H1 (cell line): Measurements from ENCODE around the gene UBR3. TPM values are rescaled to one million over a fixed set of nuclear protein-coding genes. Genes with fewer than 3 reads are reported as not detected.

ENCODE experiments used
- CTCF ChIA-PET: fragments of 300-600 bp; sonication (Branson Sonifier 250); formaldehyde crosslinking; loops from one replicate; lab custom pipeline; 2021; ENCODE audit not compliant: partially characterized antibody; lab: Charles Lee
- POLR2A ChIA-PET: fragments of 300-600 bp; sonication (Branson Sonifier 250); formaldehyde crosslinking; loops from one replicate; lab custom pipeline; 2021; ENCODE audit warnings: inconsistent platforms; ENCODE audit not compliant: partially characterized antibody; lab: Charles Lee
- DNase-seq, 2 experiments: peaks; one replicate each; pipeline versions ENCODE4 v3.0.0 to v3.0.0-alpha.2; 2010 to 2022; ENCODE audit warnings: low spot score in 2 of 2, low read depth in 1 of 2, mixed read lengths in 1 of 2
- FAIRE-seq: peaks from 2 replicates; lab custom pipeline; 2011; peaks lifted over from hg19 to GRCh38; lab: Jason Lieb, UNC
- H2AFZ ChIP-seq: 2 replicates; pipeline ENCODE4 v1.8.1; 2012; ENCODE audit warnings: low read length, inconsistent platforms
- H2AK5ac ChIP-seq: 2 replicates; pipeline ENCODE4 v1.6.1; 2013; ENCODE audit warnings: low read depth, low read length
- H2BK120ac ChIP-seq: replicated peaks from 2 replicates; pipeline ENCODE3; 2013; ENCODE audit warnings: low read depth, low read length, inconsistent platforms
- H2BK12ac ChIP-seq: 2 replicates; pipeline ENCODE4 v1.6.1; 2013; ENCODE audit warnings: low read depth, low read length
- H2BK15ac ChIP-seq: 2 replicates; pipeline ENCODE4 v1.6.1; 2013; ENCODE audit warnings: low read length
- H2BK20ac ChIP-seq: 2 replicates; pipeline ENCODE4 v1.6.1; 2013; ENCODE audit warnings: low read length
- H2BK5ac ChIP-seq: 2 replicates; pipeline ENCODE4 v1.6.1; 2013; ENCODE audit warnings: low read depth, low read length
- H3K14ac ChIP-seq: 2 replicates; pipeline ENCODE4 v1.6.1; 2013; ENCODE audit warnings: inconsistent platforms; ENCODE audit not compliant: insufficient read length
- H3K18ac ChIP-seq: 2 replicates; pipeline ENCODE4 v1.6.1; 2013; ENCODE audit warnings: low read length; ENCODE audit errors: extremely low read depth
- H3K23ac ChIP-seq: 2 replicates; pipeline ENCODE4 v1.6.1; 2013; ENCODE audit warnings: inconsistent platforms; ENCODE audit not compliant: insufficient read length
- H3K23me2 ChIP-seq: 2 replicates; pipeline ENCODE4 v1.6.1; 2013; ENCODE audit warnings: low read depth, low read length
- H3K27ac ChIP-seq: 2 replicates; pipeline ENCODE4 v1.6.1; 2011; ENCODE audit warnings: low read depth, low read length, inconsistent platforms
- H3K27me3 ChIP-seq, 4 experiments: replicated peaks in 1 of 4; 1 replicate in 1 of 4; 2 replicates in 3 of 4; pipeline versions ENCODE4 v1.6.1 to v1.8.1; 2011 to 2013; ENCODE audit warnings: low read length in 3 of 4, mild to moderate bottlenecking in 3 of 4, inconsistent platforms in 2 of 4, mixed read lengths in 2 of 4, moderate library complexity in 1 of 4; ENCODE audit not compliant: control insufficient read depth in 3 of 4, insufficient read depth in 3 of 4; ENCODE audit errors: extremely low read depth in 1 of 4
- H3K36me3 ChIP-seq, 4 experiments: 2 replicates each; pipeline versions ENCODE4 v1.6.1 to v1.8.1; 2011 to 2013; ENCODE audit warnings: mild to moderate bottlenecking in 4 of 4, low read length in 3 of 4, moderate library complexity in 2 of 4, control low read depth in 1 of 4, inconsistent platforms in 1 of 4; ENCODE audit not compliant: insufficient read depth in 4 of 4, control insufficient read depth in 2 of 4
- H3K4ac ChIP-seq: replicated peaks from 2 replicates; pipeline ENCODE3; 2013; ENCODE audit warnings: low read length, low read depth, mixed read lengths, inconsistent platforms; ENCODE audit not compliant: insufficient read length
- H3K4me1 ChIP-seq, 4 experiments: replicated peaks in 1 of 4; 1 replicate in 1 of 4; 2 replicates in 3 of 4; pipeline versions ENCODE4 v1.6.1 to v1.8.1; 2011 to 2013; ENCODE audit warnings: low read length in 3 of 4, inconsistent platforms in 2 of 4, mixed read lengths in 1 of 4; ENCODE audit not compliant: insufficient read depth in 4 of 4, control insufficient read depth in 3 of 4
- H3K4me2 ChIP-seq, 2 experiments: 2 replicates each; pipeline versions ENCODE4 v1.6.1 to v1.8.1; 2011 to 2013; ENCODE audit warnings: low read depth in 2 of 2, low read length in 2 of 2, control low read depth in 1 of 2, inconsistent platforms in 1 of 2, mild to moderate bottlenecking in 1 of 2; ENCODE audit not compliant: insufficient read depth in 1 of 2
- H3K4me3 ChIP-seq, 4 experiments: fragments of 200-600, 300-600 bp in 1 of 4; sonication (generic), shearing (Covaris generic), sonication (Bioruptor Twin) in 1 of 4; 2 replicates each; pipeline versions ENCODE4 v1.5.1 to v1.8.1; 2011 to 2016; ENCODE audit warnings: low read length in 4 of 4, low read depth in 3 of 4, control low read depth in 2 of 4, inconsistent platforms in 2 of 4, mild to moderate bottlenecking in 2 of 4, mixed read lengths in 1 of 4, moderate library complexity in 1 of 4; ENCODE audit not compliant: insufficient read depth in 2 of 4; ENCODE audit errors: extremely low read depth in 1 of 4
- H3K56ac ChIP-seq: replicated peaks from 2 replicates; pipeline ENCODE3; 2013; ENCODE audit warnings: low read depth, mild to moderate bottlenecking, mixed read lengths, low read length, inconsistent platforms; ENCODE audit not compliant: insufficient read length
- H3K79me1 ChIP-seq: 2 replicates; pipeline ENCODE4 v1.6.1; 2013; ENCODE audit warnings: low read depth, low read length, control low read depth
- H3K79me2 ChIP-seq, 2 experiments: 2 replicates each; pipeline versions ENCODE4 v1.6.1 to v1.8.1; 2012 to 2013; ENCODE audit warnings: low read length in 2 of 2, mild to moderate bottlenecking in 2 of 2, inconsistent platforms in 1 of 2; ENCODE audit not compliant: insufficient read depth in 2 of 2, control insufficient read depth in 1 of 2
- H3K9ac ChIP-seq, 4 experiments: replicated peaks in 1 of 4; 1 replicate in 1 of 4; 2 replicates in 3 of 4; pipeline versions ENCODE4 v1.6.1 to v1.8.1; 2011 to 2013; ENCODE audit warnings: low read depth in 3 of 4, low read length in 3 of 4, control low read depth in 2 of 4, mild to moderate bottlenecking in 2 of 4, moderate library complexity in 2 of 4, inconsistent platforms in 1 of 4; ENCODE audit errors: extremely low read depth in 1 of 4
- H3K9me3 ChIP-seq, 2 experiments: 2 replicates each; pipeline versions ENCODE4 v1.6.1 to v1.8.1; 2012 to 2013; ENCODE audit warnings: mild to moderate bottlenecking in 2 of 2, moderate library complexity in 2 of 2, control low read depth in 1 of 2, inconsistent platforms in 1 of 2, low read depth in 1 of 2, low read length in 1 of 2, mixed read lengths in 1 of 2; ENCODE audit not compliant: insufficient read depth in 2 of 2
- H4K20me1 ChIP-seq, 2 experiments: replicated peaks in 1 of 2; 2 replicates each; pipeline versions ENCODE3 to v1.8.1; 2011 to 2013; ENCODE audit warnings: inconsistent platforms in 2 of 2, low read length in 2 of 2, mild to moderate bottlenecking in 1 of 2; ENCODE audit not compliant: insufficient read depth in 2 of 2, control insufficient read depth in 1 of 2
- H4K5ac ChIP-seq: 2 replicates; pipeline ENCODE4 v1.6.1; 2013; ENCODE audit warnings: low read length, low read depth, mixed read lengths, inconsistent platforms; ENCODE audit not compliant: insufficient read length
- H4K8ac ChIP-seq: 2 replicates; pipeline ENCODE4 v1.8.0; 2013; ENCODE audit warnings: mild to moderate bottlenecking, moderate library complexity, low read length, inconsistent platforms; ENCODE audit not compliant: insufficient read depth; ENCODE audit errors: extremely low read depth
- H4K91ac ChIP-seq: replicated peaks from 2 replicates; pipeline ENCODE3; 2013; ENCODE audit warnings: low read length, mixed read lengths, inconsistent platforms; ENCODE audit not compliant: insufficient read length
- BRCA1 ChIP-seq: IDR thresholded peaks from 2 replicates; pipeline ENCODE4 v1.6.1; 2012; ENCODE audit warnings: low read depth, low read length, improper control_type of control experiment
- CBX5 ChIP-seq: fragments of 300-800, 300-1000 bp; sonication (generic); IDR thresholded peaks from 2 replicates; pipeline ENCODE4 v1.7.1; 2016; ENCODE audit warnings: antibody characterized with exemption, low read length, low read depth
- EGR1 ChIP-seq: IDR thresholded peaks from 2 replicates; pipeline ENCODE4 v1.6.1; 2011; ENCODE audit warnings: low read depth, low read length, borderline replicate concordance
- HDAC2 ChIP-seq, 2 experiments: fragments of 300-600 bp in 1 of 2; sonication (generic) in 1 of 2; IDR thresholded peaks; 2 replicates each; pipeline ENCODE4 v1.6.1; 2011 to 2012; ENCODE audit warnings: low read depth in 2 of 2, low read length in 2 of 2, mild to moderate bottlenecking in 2 of 2, moderate library complexity in 2 of 2, borderline replicate concordance in 1 of 2, inconsistent platforms in 1 of 2
- HDAC6 ChIP-seq: IDR thresholded peaks from one replicate; pipeline ENCODE4 v1.7.1; 2012; ENCODE audit warnings: low read depth, mild to moderate bottlenecking, inconsistent platforms, low read length, moderate library complexity
- JUN ChIP-seq: IDR thresholded peaks from 2 replicates; pipeline ENCODE4 v1.6.1; 2011; ENCODE audit warnings: low read depth, mild to moderate bottlenecking, improper control_type of control experiment, low read length
- POU5F1 ChIP-seq: IDR thresholded peaks from 2 replicates; pipeline ENCODE4 v1.6.1; 2011; ENCODE audit warnings: low read depth, mild to moderate bottlenecking, low read length, moderate library complexity
- RNF2 ChIP-seq: fragments of 200-900, 300-1000 bp; sonication (generic); IDR thresholded peaks from 2 replicates; pipeline ENCODE4 v1.7.1; 2016; ENCODE audit warnings: borderline replicate concordance, low read depth, mild to moderate bottlenecking, antibody characterized with exemption, low read length; ENCODE audit not compliant: poor library complexity, severe bottlenecking; ENCODE audit errors: missing control alignments
- SIN3A ChIP-seq, 2 experiments: IDR thresholded peaks in 1 of 2; conservative IDR thresholded peaks in 1 of 2; 2 replicates each; pipeline ENCODE4 v1.6.1; 2011 to 2012; ENCODE audit warnings: low read length in 2 of 2, improper control_type of control experiment in 1 of 2, low read depth in 1 of 2, mild to moderate bottlenecking in 1 of 2
- SIX5 ChIP-seq: IDR thresholded peaks from 2 replicates; pipeline ENCODE4 v1.6.1; 2011; ENCODE audit warnings: mild to moderate bottlenecking, low read depth, low read length
- SUZ12 ChIP-seq: fragments of 200-600 bp; sonication (generic); IDR thresholded peaks from 2 replicates; pipeline ENCODE4 v1.6.1; 2012; ENCODE audit warnings: mild to moderate bottlenecking, inconsistent platforms, low read length, moderate library complexity, mixed read lengths
- USF2 ChIP-seq: IDR thresholded peaks from 2 replicates; pipeline ENCODE4 v1.6.1; 2011; ENCODE audit warnings: low read length, improper control_type of control experiment
- WGBS, 2 experiments: shearing (Covaris generic) in 1 of 2; methylation state at CpG; one replicate each; pipeline versions ENCODE4 v1.1.6 to v1.1.7; 2013 to 2015; ENCODE audit warnings: low lambda C conversion rate in 2 of 2, mixed read lengths in 2 of 2, inconsistent platforms in 1 of 2, low coverage in 1 of 2, missing lambda C conversion rate in 1 of 2; ENCODE audit not compliant: insufficient replicate concordance in 2 of 2, insufficient coverage in 1 of 2, insufficient read length in 1 of 2; ENCODE audit errors: extremely low coverage in 1 of 2, missing lambda C conversion rate in 1 of 2; 5-methylcytosine and 5-hydroxymethylcytosine counted together
- polyA plus RNA-seq, 7 experiments: library from polyadenylated mRNA; depleted of rRNA in 3 of 7; stranded (reverse) in 5 of 7; unstranded in 2 of 7; fragments of >200 nt in 5 of 7; fragments of 200-250 nt in 2 of 7; gene quantifications; 1 replicate in 5 of 7; 2 replicates in 1 of 7; 4 replicates in 1 of 7; pipeline versions ENCODE4 v1.2.1 to v1.2.3, GENCODE V29; 2011 to 2013; ENCODE audit warnings: missing spikeins in 2 of 7, mixed read lengths in 2 of 7
- total RNA-seq: library from RNA; stranded (reverse); fragmentation: NEBNext Ultra II Directional; extraction: Animal tissue kit (Norgen Biotek cat#: 25700); gene quantifications from 2 replicates; pipeline ENCODE4 v1.2.1, GENCODE V29; 2021

UBR3 gene
- total and polyA plus RNA-seq, 2 of the 8 experiments (the other 6 are each of a cell fraction or from before 2014, with no cell fraction given) = 3.7 to 17.7 TPM

- H4K91ac ChIP-seq = no peak overlapping the region
- H3K23me2 ChIP-seq = no peaks in the 10 kb centered on the region
- no peak overlapping the region for H2BK120ac ChIP-seq
- ChIA-PET CTCF (interaction anchor here (1.3 kb wide), 1 partner anchor 13 kb away, joined by 3 read pairs; no protein-coding TSS in a partner anchor), POLR2A (interaction anchor here (1.3 kb wide), 1 partner anchor 62 kb away, joined by 6 read pairs; the partner anchor contains the start of gene METTL5)
- H3K9ac ChIP-seq = no peak overlapping the region
- DNase-seq = no peak
- TF ChIP-seq BRCA1 = no peak
- TF ChIP-seq SIN3A (conservative IDR thresholded peaks at IDR 0.05 in 1 of 2, IDR thresholded peaks at IDR 0.05 in 1 of 2; ENCODE audit: low read depth in 1 of 2, low read length in 2 of 2) = no peak
- TF ChIP-seq EGR1 = no peak
- no peak for TF ChIP-seq SIX5
- no peak for TF ChIP-seq HDAC2 (IDR thresholded peaks at IDR 0.05; ENCODE audit: borderline replicate concordance in 1 of 2, low read depth in 2 of 2, low read length in 2 of 2)
- no peak for TF ChIP-seq RNF2
- no peak for TF ChIP-seq HDAC6
- TF ChIP-seq SUZ12 = no peak
- no peak for TF ChIP-seq USF2
- TF ChIP-seq JUN = no peak
- no peak for TF ChIP-seq POU5F1
- TF ChIP-seq CBX5 = no peak
- H3K18ac ChIP-seq = no peak overlapping the region
- no peaks in the 10 kb centered on the region for H3K27me3 ChIP-seq
- no peak for FAIRE-seq
- H2AFZ ChIP-seq = no peak overlapping the region
- 78% methylated on average over 1 of the region's 1 CpG; no CpG with 5 or more reads in 1 of the 2 experiments for WGBS, 2 experiments
- H3K14ac ChIP-seq = no peak overlapping the region
- no peak overlapping the region for H4K5ac ChIP-seq
- H3K27ac ChIP-seq = no peak overlapping the region
- H3K4me2 ChIP-seq = no peak overlapping the region
- no peak overlapping the region for H2AK5ac ChIP-seq
- H4K20me1 ChIP-seq = no peaks in the 10 kb centered on the region
- H2BK15ac ChIP-seq = no peak overlapping the region
- H3K23ac ChIP-seq = no peak overlapping the region
- H3K56ac ChIP-seq = no peak overlapping the region
- no peak overlapping the region for H3K4me3 ChIP-seq
- no peak overlapping the region for H2BK12ac ChIP-seq
- no peaks in the 10 kb centered on the region for H3K9me3 ChIP-seq
- H2BK20ac ChIP-seq = no peak overlapping the region
- H3K79me1 ChIP-seq = no peaks in the 10 kb centered on the region
- no peak overlapping the region for H3K4ac ChIP-seq
- H3K36me3 ChIP-seq = no peaks in the 10 kb centered on the region
- H3K4me1 ChIP-seq = no peaks in the 10 kb centered on the region; a peak in 1 of 7 replicates
- H2BK5ac ChIP-seq = no peak overlapping the region
- no peak overlapping the region for H4K8ac ChIP-seq
- H3K79me2 ChIP-seq = no peaks in the 10 kb centered on the region
These were observed 59.9 kb downstream of the UBR3 start for GRCh38 chr2:169887120-169887519.
